ENCODE data around the gene NPS.

NPS gene

DNA sequence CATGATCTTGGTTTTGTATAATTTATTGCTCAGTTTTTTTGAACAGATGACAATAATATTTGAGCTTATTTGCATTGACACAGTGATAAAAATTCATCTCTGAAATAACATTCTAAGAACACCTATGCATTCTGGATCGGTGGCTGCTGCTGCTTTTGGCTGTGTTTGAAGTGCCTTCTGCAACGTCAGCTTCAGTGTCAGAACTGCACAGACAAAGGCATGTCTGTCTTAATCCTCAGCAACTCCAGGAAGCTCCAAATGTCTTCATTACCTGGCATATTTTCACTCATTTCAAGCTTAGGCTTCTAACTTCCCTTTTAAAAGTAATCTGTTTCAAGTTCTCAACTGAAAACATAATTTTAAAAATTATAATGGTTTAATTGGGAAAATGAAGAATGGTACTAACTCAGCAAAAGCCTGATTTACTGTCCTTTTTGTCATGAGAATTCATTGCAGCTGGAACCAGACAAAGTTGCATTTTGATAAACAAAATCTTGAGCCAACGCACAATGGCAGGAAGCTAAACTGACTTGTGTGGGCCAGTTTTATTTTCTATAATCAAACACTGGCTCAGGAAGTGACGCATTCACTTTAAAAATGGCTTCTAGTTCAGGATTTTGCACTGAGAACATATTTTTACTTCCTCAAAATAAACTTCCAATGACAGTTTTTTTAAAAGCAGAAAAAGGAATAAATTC is 38.7 kb downstream of the NPS start:
- TF ChIP-seq, protein P1, sequence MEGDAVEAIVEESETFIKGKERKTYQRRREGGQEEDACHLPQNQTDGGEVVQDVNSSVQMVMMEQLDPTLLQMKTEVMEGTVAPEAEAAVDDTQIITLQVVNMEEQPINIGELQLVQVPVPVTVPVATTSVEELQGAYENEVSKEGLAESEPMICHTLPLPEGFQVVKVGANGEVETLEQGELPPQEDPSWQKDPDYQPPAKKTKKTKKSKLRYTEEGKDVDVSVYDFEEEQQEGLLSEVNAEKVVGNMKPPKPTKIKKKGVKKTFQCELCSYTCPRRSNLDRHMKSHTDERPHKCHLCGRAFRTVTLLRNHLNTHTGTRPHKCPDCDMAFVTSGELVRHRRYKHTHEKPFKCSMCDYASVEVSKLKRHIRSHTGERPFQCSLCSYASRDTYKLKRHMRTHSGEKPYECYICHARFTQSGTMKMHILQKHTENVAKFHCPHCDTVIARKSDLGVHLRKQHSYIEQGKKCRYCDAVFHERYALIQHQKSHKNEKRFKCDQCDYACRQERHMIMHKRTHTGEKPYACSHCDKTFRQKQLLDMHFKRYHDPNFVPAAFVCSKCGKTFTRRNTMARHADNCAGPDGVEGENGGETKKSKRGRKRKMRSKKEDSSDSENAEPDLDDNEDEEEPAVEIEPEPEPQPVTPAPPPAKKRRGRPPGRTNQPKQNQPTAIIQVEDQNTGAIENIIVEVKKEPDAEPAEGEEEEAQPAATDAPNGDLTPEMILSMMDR (IDR thresholded peaks at IDR 0.05; ENCODE audit: low read depth, low read length, missing control alignments), result no peak
- H3K4me3 ChIP-seq (replicated peaks; ENCODE audit: low read depth, low read length), result no peak overlapping the region
- no peak for DNase-seq (ENCODE audit: extremely low read depth, low read depth)

DNA sequence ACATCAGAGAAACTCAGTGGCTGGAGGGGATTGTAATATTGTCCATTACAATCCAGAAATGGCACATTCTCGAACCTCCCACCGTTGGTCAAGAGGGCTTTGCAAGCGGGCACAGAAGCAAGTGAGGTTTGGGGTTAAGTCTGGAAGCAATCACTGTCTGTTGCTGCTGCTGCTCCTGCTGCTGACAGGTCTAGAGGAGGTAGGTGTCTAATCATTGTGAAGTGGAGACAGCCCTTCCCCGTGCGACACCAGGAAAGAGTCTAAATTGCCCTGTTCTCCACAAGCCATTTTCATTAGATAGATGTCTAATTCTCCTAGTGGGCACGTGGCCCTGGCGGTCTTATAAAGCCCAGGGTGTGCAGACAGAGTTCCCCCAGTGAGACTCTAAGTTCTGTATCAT is 43.5 kb downstream of the NPS start:
- no peak for DNase-seq (ENCODE audit: extremely low read depth, low read depth)
- no peak overlapping the region for H3K4me3 ChIP-seq (replicated peaks; ENCODE audit: low read depth, low read length)
- TF ChIP-seq, protein P1 (IDR thresholded peaks at IDR 0.05; ENCODE audit: low read depth, low read length, missing control alignments), result no peak

DNA sequence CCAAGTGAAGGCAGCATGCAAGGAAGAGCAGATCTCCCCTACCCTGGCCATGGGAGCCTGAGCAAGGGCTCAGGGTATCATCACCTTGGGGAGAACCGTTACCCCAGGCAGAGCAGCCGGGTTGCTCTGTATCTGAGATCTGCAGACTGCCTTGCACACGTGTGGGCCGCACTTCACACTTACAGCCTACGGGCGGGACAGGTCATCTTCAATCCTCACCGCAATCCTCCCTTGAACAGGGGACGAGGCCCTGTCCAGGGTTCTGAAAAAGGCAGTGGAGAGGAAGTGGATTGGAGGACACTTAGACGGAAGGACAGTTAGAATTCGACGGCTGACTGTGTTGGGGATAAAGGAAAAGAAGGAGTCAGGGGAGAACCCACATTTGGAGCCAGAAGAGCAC is 51.4 kb downstream of the NPS start:
- no peak overlapping the region for H3K4me3 ChIP-seq (replicated peaks; ENCODE audit: low read depth, low read length)
- TF ChIP-seq, protein P1 (IDR thresholded peaks at IDR 0.05; ENCODE audit: low read depth, low read length, missing control alignments), result no peak
- no peak for DNase-seq (ENCODE audit: extremely low read depth, low read depth)
